WI38 (cell line): ENCODE data around the gene LMF1.

Experiments used
- H3K4me3 ChIP-seq: 2 replicates; pipeline ENCODE4 v1.5.1; 2011; ENCODE audit warnings: low read depth, mild to moderate bottlenecking, control low read depth, low read length
- CTCF ChIP-seq: IDR thresholded peaks from 2 replicates; pipeline ENCODE4 v1.5.1; 2012; ENCODE audit warnings: low read depth, mild to moderate bottlenecking, control low read depth, low read length

Gene LMF1

GRCh38 chr16:988471-989353 is 17.9 kb upstream of the LMF1 start:
- H3K4me3 ChIP-seq = no peak overlapping the region
- no peak for TF ChIP-seq CTCF

- TF ChIP-seq CTCF = no peak
- no peak overlapping the region for H3K4me3 ChIP-seq
These were observed 17.1 kb upstream of the LMF1 start for GRCh38 chr16:987906-988305.

GRCh38 chr16:986925-987582 is 16.3 kb upstream of the LMF1 start:
- H3K4me3 ChIP-seq = no peak overlapping the region
- TF ChIP-seq CTCF = no peak

GRCh38 chr16:986411-986810 is 15.6 kb upstream of the LMF1 start:
- no peak for TF ChIP-seq CTCF
- no peak overlapping the region for H3K4me3 ChIP-seq

- TF ChIP-seq CTCF = no peak
- no peak overlapping the region for H3K4me3 ChIP-seq
These were observed 15.0 kb upstream of the LMF1 start for GRCh38 chr16:985646-986400.

GRCh38 chr16:984736-985636 is 14.2 kb upstream of the LMF1 start:
- H3K4me3 ChIP-seq = no peak overlapping the region
- TF ChIP-seq CTCF = no peak
